ENCODE data around the gene ZNF787.

The ZNF787 gene

DNA sequence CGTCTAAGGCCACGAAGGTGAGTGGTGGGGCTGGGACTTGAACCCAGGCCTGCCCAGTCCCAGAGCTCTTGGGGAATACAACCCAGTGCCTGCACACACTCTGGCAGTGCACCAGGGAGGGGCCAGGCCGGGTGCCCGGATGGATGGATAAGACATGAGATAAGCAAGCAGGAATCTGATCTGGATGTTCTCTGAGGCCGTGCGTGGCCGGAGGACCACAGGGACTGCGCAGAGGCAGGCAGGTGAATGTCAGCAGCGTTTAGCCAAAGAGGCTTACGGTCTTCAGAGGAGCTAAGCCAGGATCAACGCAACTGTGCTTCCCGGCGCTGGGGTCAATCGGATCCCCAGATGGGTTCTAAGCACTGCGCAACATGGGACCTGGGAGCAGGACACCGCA, 1.5 kb downstream of the ZNF787 start:
- H3K4me3 ChIP-seq (IDR thresholded peaks at IDR 0.05; ENCODE audit: insufficient read depth, low read depth, low read length) = no peak overlapping the region
- peaks cover 60% of the 10 kb centered on the region for H3K79me2 ChIP-seq (ENCODE audit: insufficient read depth, low read depth)
- peaks cover 25% of the 10 kb centered on the region for H3K4me1 ChIP-seq (ENCODE audit: low read depth, poor library complexity, severe bottlenecking)
- H3K36me3 ChIP-seq (ENCODE audit: insufficient read depth) = no peaks in the 10 kb centered on the region
- peak overlapping the region; percentile 94 for H3K27ac ChIP-seq
- H3K4me2 ChIP-seq = peak overlapping the region; percentile 97
- H4K20me1 ChIP-seq (ENCODE audit: insufficient read depth) = no peaks in the 10 kb centered on the region
- no peak overlapping the region for H2AFZ ChIP-seq (ENCODE audit: low read depth)
- H3K9ac ChIP-seq = peak overlapping the region; percentile 99; the same call in 1 of the 2 replicates
- H3K27me3 ChIP-seq (ENCODE audit: insufficient read depth, low read depth) = no peaks in the 10 kb centered on the region
- TF ChIP-seq, protein P1, sequence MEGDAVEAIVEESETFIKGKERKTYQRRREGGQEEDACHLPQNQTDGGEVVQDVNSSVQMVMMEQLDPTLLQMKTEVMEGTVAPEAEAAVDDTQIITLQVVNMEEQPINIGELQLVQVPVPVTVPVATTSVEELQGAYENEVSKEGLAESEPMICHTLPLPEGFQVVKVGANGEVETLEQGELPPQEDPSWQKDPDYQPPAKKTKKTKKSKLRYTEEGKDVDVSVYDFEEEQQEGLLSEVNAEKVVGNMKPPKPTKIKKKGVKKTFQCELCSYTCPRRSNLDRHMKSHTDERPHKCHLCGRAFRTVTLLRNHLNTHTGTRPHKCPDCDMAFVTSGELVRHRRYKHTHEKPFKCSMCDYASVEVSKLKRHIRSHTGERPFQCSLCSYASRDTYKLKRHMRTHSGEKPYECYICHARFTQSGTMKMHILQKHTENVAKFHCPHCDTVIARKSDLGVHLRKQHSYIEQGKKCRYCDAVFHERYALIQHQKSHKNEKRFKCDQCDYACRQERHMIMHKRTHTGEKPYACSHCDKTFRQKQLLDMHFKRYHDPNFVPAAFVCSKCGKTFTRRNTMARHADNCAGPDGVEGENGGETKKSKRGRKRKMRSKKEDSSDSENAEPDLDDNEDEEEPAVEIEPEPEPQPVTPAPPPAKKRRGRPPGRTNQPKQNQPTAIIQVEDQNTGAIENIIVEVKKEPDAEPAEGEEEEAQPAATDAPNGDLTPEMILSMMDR (conservative IDR thresholded peaks at IDR 0.05; ENCODE audit: low read depth, low read length) = no peak

DNA sequence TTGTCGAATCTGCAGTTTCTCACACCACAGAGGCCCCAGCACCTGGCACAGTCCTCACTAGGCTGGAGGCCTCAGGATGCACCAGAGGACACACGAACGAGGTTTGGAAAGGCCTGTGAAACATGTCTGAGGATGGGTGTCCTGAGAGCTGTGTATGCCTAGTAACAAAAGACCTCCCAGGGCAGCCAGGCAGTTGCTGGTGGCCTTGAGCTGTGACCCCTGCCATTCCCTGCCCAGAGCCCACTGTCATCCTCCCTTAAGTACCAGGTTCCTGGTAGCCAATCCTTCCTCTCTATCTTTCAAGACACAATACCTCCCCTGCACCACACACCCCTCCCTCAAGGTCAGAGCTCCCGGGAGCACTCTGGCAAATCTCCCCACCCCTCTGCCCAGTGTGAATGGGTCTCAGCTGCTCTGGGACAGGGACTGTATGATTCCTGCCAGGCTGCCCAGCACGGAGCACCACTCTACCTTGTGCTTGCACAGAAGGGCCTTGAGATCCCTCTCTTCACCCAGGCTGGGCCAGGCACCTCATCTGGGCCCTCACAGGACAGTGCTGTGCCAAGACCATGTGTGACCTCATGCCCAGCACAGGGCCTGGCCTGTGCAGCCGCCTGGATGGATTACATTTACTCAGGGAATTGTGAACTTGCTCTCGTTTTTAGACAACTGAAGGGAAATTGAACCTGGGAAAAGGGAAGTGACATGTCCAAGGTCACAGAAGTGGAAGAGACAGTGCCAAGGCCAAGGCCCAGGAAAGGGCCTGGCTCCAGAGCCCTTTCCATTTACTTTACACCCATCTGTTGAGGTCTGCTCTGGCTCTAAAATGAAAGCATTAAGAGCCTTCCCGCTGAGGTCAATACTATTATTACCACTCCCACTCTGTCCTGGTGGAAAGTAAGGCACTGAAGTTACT, 2.2 kb downstream of the ZNF787 start:
- Histone ChIP-seq H3K4me2 (peak overlapping the region; percentile 97), H3K27ac (peak overlapping the region; percentile 94; the same call in 1 of the 2 replicates), H3K27me3 (ENCODE audit: insufficient read depth, low read depth) (no peaks in the 10 kb centered on the region), H3K9ac (peak overlapping the region; percentile 99; the same call in 1 of the 2 replicates), H4K20me1 (ENCODE audit: insufficient read depth) (no peaks in the 10 kb centered on the region), H3K79me2 (ENCODE audit: insufficient read depth, low read depth) (peaks cover 66% of the 10 kb centered on the region), H2AFZ (ENCODE audit: low read depth) (no peak overlapping the region), H3K4me3 (IDR thresholded peaks at IDR 0.05; ENCODE audit: insufficient read depth, low read depth, low read length) (no peak overlapping the region), H3K4me1 (ENCODE audit: low read depth, poor library complexity, severe bottlenecking) (peaks cover 25% of the 10 kb centered on the region), H3K36me3 (ENCODE audit: insufficient read depth) (no peaks in the 10 kb centered on the region)
- TF ChIP-seq, protein P1 (conservative IDR thresholded peaks at IDR 0.05; ENCODE audit: low read depth, low read length) = no peak

DNA sequence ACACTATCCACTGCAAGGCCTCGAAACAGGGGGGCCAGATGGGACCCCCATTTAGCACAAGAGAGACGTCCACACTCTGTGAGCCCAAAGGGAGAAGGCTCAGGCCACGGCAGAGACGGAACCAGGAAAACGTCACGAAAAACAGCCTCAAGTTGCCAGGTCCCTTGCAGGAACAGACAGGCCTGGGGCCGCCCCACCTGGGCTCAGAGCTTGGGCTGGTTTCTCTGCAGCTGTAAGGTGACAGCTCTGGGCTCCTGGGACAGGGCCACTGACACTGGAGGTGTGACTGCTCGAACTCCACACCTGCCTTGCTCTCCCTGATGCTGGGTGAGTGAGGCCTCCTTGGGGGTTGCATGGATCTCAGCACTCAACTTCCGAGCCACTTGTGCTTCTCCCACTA, 3.2 kb downstream of the ZNF787 start:
- Histone ChIP-seq H3K79me2 (ENCODE audit: insufficient read depth, low read depth) (peaks cover 77% of the 10 kb centered on the region), H2AFZ (ENCODE audit: low read depth) (no peak overlapping the region), H3K4me2 (no peak overlapping the region), H3K9ac (no peak overlapping the region), H4K20me1 (ENCODE audit: insufficient read depth) (no peaks in the 10 kb centered on the region), H3K4me1 (ENCODE audit: low read depth, poor library complexity, severe bottlenecking) (peaks cover 28% of the 10 kb centered on the region), H3K27me3 (ENCODE audit: insufficient read depth, low read depth) (no peaks in the 10 kb centered on the region), H3K27ac (no peak overlapping the region), H3K4me3 (IDR thresholded peaks at IDR 0.05; ENCODE audit: insufficient read depth, low read depth, low read length) (no peak overlapping the region), H3K36me3 (ENCODE audit: insufficient read depth) (no peaks in the 10 kb centered on the region)
- TF ChIP-seq, protein P1 (conservative IDR thresholded peaks at IDR 0.05; ENCODE audit: low read depth, low read length) = no peak

DNA sequence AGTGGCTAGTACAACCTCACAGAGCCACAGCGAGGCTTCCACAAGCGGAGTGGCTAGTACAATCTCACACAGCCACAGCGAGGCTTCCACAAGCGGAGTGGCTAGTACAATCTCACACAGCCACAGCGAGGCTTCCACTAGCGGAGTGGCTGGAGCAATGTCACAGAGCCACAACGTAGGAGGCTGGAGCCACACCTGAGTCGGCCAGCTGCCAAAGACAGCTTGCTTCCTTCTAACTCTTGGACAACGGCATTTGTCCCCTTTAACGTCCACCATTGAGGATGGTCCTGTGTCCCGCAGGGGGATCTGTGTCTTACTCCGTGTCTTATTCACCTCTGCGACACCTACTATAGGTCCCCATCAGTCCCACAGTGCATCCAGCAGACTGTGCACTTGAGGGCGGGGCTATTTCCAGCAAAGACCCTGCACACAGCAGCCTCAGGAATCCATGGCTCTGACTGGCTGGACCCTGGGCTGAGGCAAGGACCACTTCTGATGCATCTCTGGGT, 3.7 kb downstream of the ZNF787 start:
- H4K20me1 ChIP-seq (ENCODE audit: insufficient read depth) = 0 out of 2 replicates have a peak, but pooled peaks cover under 1% of the 10 kb centered on the region
- H3K27me3 ChIP-seq (ENCODE audit: insufficient read depth, low read depth) = no peaks in the 10 kb centered on the region
- peaks cover 79% of the 10 kb centered on the region for H3K79me2 ChIP-seq (ENCODE audit: insufficient read depth, low read depth)
- TF ChIP-seq, protein P1 (conservative IDR thresholded peaks at IDR 0.05; ENCODE audit: low read depth, low read length) = no peak
- no peaks in the 10 kb centered on the region for H3K36me3 ChIP-seq (ENCODE audit: insufficient read depth)
- no peak overlapping the region for H3K4me2 ChIP-seq
- H3K27ac ChIP-seq = no peak overlapping the region
- H3K4me3 ChIP-seq (IDR thresholded peaks at IDR 0.05; ENCODE audit: insufficient read depth, low read depth, low read length) = no peak overlapping the region
- H2AFZ ChIP-seq (ENCODE audit: low read depth) = no peak overlapping the region
- H3K4me1 ChIP-seq (ENCODE audit: low read depth, poor library complexity, severe bottlenecking) = peaks cover 28% of the 10 kb centered on the region
- no peak overlapping the region for H3K9ac ChIP-seq
